Activated B cell treated with CpG ODN at 0.5 μM for 24 hours (primary cell): ENCODE results near the gene APBB3. TPM values are rescaled to one million over a fixed set of nuclear protein-coding genes. Genes with fewer than 3 reads are reported as not detected.

Experiments used
- ATAC-seq: fragments of 200-7000 bp; cut with Tn5 transposase; one replicate; pipeline ENCODE4 v1.10.0; 2021; ENCODE audit warnings: low read depth, mild to moderate bottlenecking, moderate library complexity
- CTCF ChIA-PET: fragments of 350-600 bp; sonication (Branson Sonifier 250); formaldehyde crosslinking; loops from one replicate; lab custom pipeline; 2021; ENCODE audit warnings: antibody characterized with exemption; lab: Charles Lee
- POLR2A ChIA-PET: fragments of 350-600 bp; sonication (Branson Sonifier 250); formaldehyde crosslinking; loops from one replicate; lab custom pipeline; 2021; ENCODE audit warnings: antibody characterized with exemption; lab: Charles Lee
- DNase-seq: peaks from one replicate; pipeline ENCODE4 v3.0.0; 2022
- H3K27ac Mint-ChIP-seq: one replicate; pipeline ENCODE4 v1.8.0; 2020; ENCODE audit warnings: mixed read lengths
- H3K27me3 Mint-ChIP-seq: one replicate; pipeline ENCODE4 v1.8.0; 2021; ENCODE audit warnings: mixed read lengths
- H3K36me3 Mint-ChIP-seq: one replicate; pipeline ENCODE4 v1.8.0; 2021; ENCODE audit warnings: low read depth, mixed read lengths
- H3K4me1 Mint-ChIP-seq: one replicate; pipeline ENCODE4 v1.8.0; 2021; ENCODE audit warnings: mixed read lengths
- H3K4me3 Mint-ChIP-seq: one replicate; pipeline ENCODE4 v1.8.0; 2020; ENCODE audit warnings: mild to moderate bottlenecking, mixed read lengths
- H3K9me3 Mint-ChIP-seq: one replicate; pipeline ENCODE4 v1.8.0; 2020; ENCODE audit warnings: mixed read lengths
- intact Hi-C: fragments of 100-400 bp; cut with micrococcal nuclease; formaldehyde crosslinking; loops from one replicate; pipeline ENCODE4 v1.15.1; 2024
- total RNA-seq: library from RNA; stranded (reverse); gene quantifications from 2 replicates; pipeline ENCODE4 v1.2.3, GENCODE V29; 2022
- TF ChIP-seq, protein P1 (sequence below): fragments of 200-600 bp; IDR thresholded peaks from one replicate; pipeline ENCODE4 v1.8.0; 2022; ENCODE audit warnings: antibody characterized with exemption, mild to moderate bottlenecking

The APBB3 gene
- total RNA-seq, 1 donor from 2014 or later = 37.5 TPM

- peaks cover 57% of the 10 kb centered on the region for H3K36me3 Mint-ChIP-seq
- H3K9me3 Mint-ChIP-seq = no peaks in the 10 kb centered on the region
- DNase-seq (no peak), ATAC-seq (no peak)
- H3K4me1 Mint-ChIP-seq = peaks cover 39% of the 10 kb centered on the region
- POLR2A ChIA-PET = interaction anchor here (0.6 to 4.4 kb wide), 7 partner anchors 9 to 430 kb away, joined by 11 to 39 read pairs (median 16); partner anchors contain the start of genes ANKHD1, APBB3, IK and NDUFA2
- CTCF ChIA-PET = interaction anchor here (2.3 kb wide), 1 partner anchor 98 kb away, joined by 12 read pairs; the partner anchor contains the start of genes IK and NDUFA2
- TF ChIP-seq, protein P1, sequence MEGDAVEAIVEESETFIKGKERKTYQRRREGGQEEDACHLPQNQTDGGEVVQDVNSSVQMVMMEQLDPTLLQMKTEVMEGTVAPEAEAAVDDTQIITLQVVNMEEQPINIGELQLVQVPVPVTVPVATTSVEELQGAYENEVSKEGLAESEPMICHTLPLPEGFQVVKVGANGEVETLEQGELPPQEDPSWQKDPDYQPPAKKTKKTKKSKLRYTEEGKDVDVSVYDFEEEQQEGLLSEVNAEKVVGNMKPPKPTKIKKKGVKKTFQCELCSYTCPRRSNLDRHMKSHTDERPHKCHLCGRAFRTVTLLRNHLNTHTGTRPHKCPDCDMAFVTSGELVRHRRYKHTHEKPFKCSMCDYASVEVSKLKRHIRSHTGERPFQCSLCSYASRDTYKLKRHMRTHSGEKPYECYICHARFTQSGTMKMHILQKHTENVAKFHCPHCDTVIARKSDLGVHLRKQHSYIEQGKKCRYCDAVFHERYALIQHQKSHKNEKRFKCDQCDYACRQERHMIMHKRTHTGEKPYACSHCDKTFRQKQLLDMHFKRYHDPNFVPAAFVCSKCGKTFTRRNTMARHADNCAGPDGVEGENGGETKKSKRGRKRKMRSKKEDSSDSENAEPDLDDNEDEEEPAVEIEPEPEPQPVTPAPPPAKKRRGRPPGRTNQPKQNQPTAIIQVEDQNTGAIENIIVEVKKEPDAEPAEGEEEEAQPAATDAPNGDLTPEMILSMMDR = no peak
- H3K4me3 Mint-ChIP-seq = peak overlapping the region; percentile 86
- H3K27me3 Mint-ChIP-seq = no peaks in the 10 kb centered on the region
- intact Hi-C loops = loop anchor here (5.0 kb wide), 1 partner anchor 146 kb away; the partner anchor contains the start of gene ANKHD1
- H3K27ac Mint-ChIP-seq = peak overlapping the region; percentile 95
Observed at GRCh38 chr5:140548791-140549190, 15.6 kb downstream of the APBB3 start.

DNA sequence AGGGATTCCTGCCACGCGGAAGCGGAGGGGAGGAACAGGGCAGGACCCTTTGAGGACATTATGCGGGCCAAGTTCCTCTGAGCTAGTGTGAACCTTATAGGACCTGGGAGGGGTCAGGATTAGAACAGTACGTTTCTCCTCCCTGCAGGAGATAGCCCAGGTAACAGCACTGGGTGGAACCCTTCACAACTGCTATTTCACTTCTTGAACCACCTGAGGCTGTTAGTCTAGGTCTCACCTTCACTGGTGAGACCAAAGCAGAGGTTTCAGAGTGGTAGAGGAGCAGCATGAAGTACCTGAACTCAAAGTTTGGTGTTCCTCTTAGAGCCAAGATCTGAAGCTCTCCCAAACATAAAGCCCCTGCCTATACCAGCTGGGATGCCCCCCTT, 16.1 kb downstream of the APBB3 start:
- TF ChIP-seq, protein P1 = no peak

GRCh38 chr5:140547508-140548299, 16.7 kb downstream of the APBB3 start, which contains the start of gene EIF4EBP3:
Gene EIF4EBP3 (plus strand): TSS chr5:140547662. CDS start chr5:140547738, 76 bp downstream.
- Mint-ChIP-seq H3K9me3 (no peaks in the 10 kb centered on the region), H3K4me1 (peaks cover 28% of the 10 kb centered on the region), H3K4me3 (peak within 1 kb of the TSS; percentile 86), H3K27me3 (no peaks in the 10 kb centered on the region), H3K36me3 (peaks cover 54% of the 10 kb centered on the region), H3K27ac (peak within 1 kb of the TSS; percentile 95)
- CTCF ChIA-PET = interaction anchor here (0.6 to 2.3 kb wide), 6 partner anchors 10 to 99 kb away, joined by 3 to 12 read pairs (median 4); partner anchors contain the start of genes IK, NDUFA2, SRA1 and TMCO6
- ATAC-seq = peak; percentile 97
- POLR2A ChIA-PET = interaction anchor here (0.6 to 4.4 kb wide), 17 partner anchors 8 to 773 kb away, joined by 3 to 39 read pairs (median 8); partner anchors contain the start of genes ANKHD1, APBB3, HARS1 and HARS2
- DNase-seq = peak; percentile 74
- TF ChIP-seq, protein P1 = no peak
- intact Hi-C loops = loop anchor here (1.0 to 5.0 kb wide), 7 partner anchors 10 to 164 kb away; partner anchors contain the start of genes ANKHD1, APBB3, SLC35A4 and SRA1

More for the DNA sequence above, 16.1 kb downstream of the APBB3 start:
- ATAC-seq = peak; percentile 6
- Mint-ChIP-seq H3K27ac (peak overlapping the region; percentile 95), H3K4me3 (peak overlapping the region; percentile 86), H3K4me1 (peaks cover 34% of the 10 kb centered on the region), H3K9me3 (no peaks in the 10 kb centered on the region), H3K36me3 (peaks cover 56% of the 10 kb centered on the region), H3K27me3 (no peaks in the 10 kb centered on the region)
- ChIA-PET CTCF (interaction anchor here (1.5 to 2.3 kb wide), 3 partner anchors 9 to 99 kb away, joined by 4 to 12 read pairs (median 8); partner anchors contain the start of genes IK, NDUFA2, SRA1 and TMCO6), POLR2A (interaction anchor here (0.6 to 4.4 kb wide), 12 partner anchors 9 to 430 kb away, joined by 3 to 39 read pairs (median 15); partner anchors contain the start of genes ANKHD1, APBB3, IK and NDUFA2)
- intact Hi-C loops = loop anchor here (5.0 kb wide), 1 partner anchor 146 kb away; the partner anchor contains the start of gene ANKHD1
- DNase-seq = no peak

DNA sequence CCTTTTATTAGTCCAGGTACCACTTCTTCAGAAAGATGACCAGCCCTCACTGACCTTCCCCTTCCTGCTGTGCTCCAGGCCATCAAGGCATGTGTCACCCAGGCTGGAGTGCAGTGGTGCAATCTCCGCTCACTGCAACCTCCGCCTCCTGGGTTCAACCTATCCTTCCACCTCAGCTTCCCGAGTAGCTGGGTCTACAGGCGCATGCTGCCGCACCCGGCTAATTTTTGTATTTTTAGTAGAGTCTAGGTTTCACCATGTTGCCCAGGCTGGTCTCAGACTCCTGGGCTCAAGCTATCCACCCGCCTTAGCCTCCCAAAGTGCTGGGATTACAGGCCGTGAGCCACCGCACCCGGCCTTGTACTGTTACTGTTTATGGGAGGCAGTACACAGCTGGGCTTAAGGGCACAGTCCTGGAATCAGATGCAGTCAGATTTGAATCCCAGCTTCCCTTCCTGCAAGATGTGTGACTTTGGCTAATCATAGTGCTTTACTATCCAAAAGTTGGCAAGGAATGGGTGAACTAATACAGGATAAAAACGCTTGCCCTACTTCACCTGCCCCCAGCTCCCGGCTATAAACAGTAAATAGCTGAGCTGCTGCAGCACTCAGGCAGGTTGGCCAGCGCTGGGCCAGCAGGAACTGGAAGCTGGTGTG, 17.4 kb downstream of the APBB3 start:
- peaks cover 55% of the 10 kb centered on the region for H3K36me3 Mint-ChIP-seq

More for the DNA sequence above, 17.4 kb downstream of the APBB3 start:
- peak overlapping the region; percentile 95 for H3K27ac Mint-ChIP-seq
- no peak for DNase-seq
- H3K9me3 Mint-ChIP-seq = no peaks in the 10 kb centered on the region
- intact Hi-C loops = loop anchor here (1.0 to 5.0 kb wide), 7 partner anchors 10 to 164 kb away; partner anchors contain the start of genes ANKHD1, APBB3, SLC35A4 and SRA1
- no peaks in the 10 kb centered on the region for H3K27me3 Mint-ChIP-seq
- peaks cover 27% of the 10 kb centered on the region for H3K4me1 Mint-ChIP-seq
- ATAC-seq = no peak
- TF ChIP-seq, protein P1 = no peak
- POLR2A ChIA-PET = interaction anchor here (0.7 to 4.4 kb wide), 16 partner anchors 9 to 164 kb away, joined by 3 to 39 read pairs (median 7); partner anchors contain the start of genes ANKHD1, APBB3, HARS1 and HARS2
- H3K4me3 Mint-ChIP-seq = peak overlapping the region; percentile 86
- CTCF ChIA-PET = interaction anchor here (0.6 to 2.3 kb wide), 6 partner anchors 10 to 100 kb away, joined by 3 to 12 read pairs (median 4); partner anchors contain the start of genes IK, NDUFA2, SRA1 and TMCO6
